ENCODE measurements around the gene RUNX2. TPM values are rescaled to one million over a fixed set of nuclear protein-coding genes. Genes with fewer than 3 reads are reported as not detected.

RUNX2 gene
- total and polyA plus RNA-seq, 4 donors: 0.09 to 1.5 (median 0.75) TPM

DNA sequence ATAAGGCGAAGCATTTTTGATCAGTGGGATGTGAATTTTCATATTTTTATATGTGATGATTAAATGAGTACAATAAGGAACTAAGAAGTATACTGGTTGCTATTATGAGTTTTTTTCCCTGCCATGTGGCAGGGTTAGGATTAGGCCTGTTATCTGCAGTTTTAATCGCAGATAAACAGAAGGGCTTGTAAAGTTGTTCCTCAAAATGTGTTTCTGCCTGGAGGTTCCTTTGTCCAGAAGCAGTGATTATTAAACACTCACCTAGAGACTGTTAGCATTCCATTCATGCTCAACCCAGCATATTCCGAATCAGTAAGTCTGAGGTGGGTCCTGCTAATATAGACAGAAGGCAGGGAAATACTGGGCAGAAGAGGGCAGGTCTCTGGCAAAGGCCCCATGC lies 371.5 kb downstream of the RUNX2 start (continued):
- no peak for TF ChIP-seq TAF1 (conservative IDR thresholded peaks at IDR 0.05)
- TF ChIP-seq, protein P1, sequence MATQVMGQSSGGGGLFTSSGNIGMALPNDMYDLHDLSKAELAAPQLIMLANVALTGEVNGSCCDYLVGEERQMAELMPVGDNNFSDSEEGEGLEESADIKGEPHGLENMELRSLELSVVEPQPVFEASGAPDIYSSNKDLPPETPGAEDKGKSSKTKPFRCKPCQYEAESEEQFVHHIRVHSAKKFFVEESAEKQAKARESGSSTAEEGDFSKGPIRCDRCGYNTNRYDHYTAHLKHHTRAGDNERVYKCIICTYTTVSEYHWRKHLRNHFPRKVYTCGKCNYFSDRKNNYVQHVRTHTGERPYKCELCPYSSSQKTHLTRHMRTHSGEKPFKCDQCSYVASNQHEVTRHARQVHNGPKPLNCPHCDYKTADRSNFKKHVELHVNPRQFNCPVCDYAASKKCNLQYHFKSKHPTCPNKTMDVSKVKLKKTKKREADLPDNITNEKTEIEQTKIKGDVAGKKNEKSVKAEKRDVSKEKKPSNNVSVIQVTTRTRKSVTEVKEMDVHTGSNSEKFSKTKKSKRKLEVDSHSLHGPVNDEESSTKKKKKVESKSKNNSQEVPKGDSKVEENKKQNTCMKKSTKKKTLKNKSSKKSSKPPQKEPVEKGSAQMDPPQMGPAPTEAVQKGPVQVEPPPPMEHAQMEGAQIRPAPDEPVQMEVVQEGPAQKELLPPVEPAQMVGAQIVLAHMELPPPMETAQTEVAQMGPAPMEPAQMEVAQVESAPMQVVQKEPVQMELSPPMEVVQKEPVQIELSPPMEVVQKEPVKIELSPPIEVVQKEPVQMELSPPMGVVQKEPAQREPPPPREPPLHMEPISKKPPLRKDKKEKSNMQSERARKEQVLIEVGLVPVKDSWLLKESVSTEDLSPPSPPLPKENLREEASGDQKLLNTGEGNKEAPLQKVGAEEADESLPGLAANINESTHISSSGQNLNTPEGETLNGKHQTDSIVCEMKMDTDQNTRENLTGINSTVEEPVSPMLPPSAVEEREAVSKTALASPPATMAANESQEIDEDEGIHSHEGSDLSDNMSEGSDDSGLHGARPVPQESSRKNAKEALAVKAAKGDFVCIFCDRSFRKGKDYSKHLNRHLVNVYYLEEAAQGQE (IDR thresholded peaks at IDR 0.05): no peak

DNA sequence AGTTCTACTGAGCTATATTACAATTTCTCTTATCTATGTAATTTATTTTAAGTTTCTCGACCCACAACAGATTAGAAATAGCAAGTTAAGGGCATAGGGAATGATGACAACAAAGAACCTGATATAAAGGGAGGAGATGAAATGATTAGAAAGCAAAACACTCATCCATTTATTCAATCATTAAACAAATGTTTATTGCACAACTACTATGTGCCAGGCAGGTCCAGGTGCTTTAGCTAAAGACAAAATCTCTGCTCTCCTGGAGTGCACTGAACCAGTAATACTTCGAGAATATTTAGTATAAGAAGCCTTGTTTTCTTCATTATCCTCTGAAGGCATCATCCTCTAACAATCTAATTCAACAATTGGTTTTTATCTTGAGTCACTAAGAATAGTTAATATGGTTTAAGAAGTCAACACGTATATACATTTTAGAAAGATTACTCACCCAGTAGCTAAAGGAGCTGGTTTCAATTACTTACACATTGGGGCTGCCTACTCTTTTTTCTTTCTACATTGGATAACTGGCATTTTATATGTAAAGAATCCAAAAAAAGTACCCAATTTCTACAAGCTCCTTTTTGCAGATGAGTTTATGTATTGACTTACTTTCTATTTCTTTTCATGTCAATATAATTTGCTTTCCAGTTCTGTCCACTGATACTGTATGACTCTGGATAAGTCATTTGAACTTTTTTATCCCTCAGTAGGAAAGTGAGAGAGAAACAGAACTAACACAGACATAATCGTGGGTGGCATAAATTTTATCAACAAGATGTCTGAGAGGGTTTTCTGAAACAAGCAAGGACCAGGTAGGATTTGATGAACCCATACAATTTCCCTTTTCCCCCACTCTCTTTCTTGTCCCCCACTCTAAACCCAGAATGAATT lies 375.0 kb downstream of the RUNX2 start:
- no peaks in the 10 kb centered on the region for H3K4me1 ChIP-seq (ENCODE audit: control insufficient read depth in 4 of 4, insufficient read depth in 4 of 4, low read length in 3 of 4)
- H3K27me3 ChIP-seq (ENCODE audit: control insufficient read depth in 4 of 4, insufficient read depth in 4 of 4, low read length in 3 of 4): no peaks in the 10 kb centered on the region
- DNase-seq (ENCODE audit: low spot score): no peak
- no peaks in the 10 kb centered on the region for H3K9me3 ChIP-seq (ENCODE audit: control insufficient read depth in 4 of 4, low read length in 3 of 4)
- no peaks in the 10 kb centered on the region for H3K36me3 ChIP-seq (ENCODE audit: control insufficient read depth in 4 of 4, insufficient read depth in 3 of 4, low read depth in 1 of 4, low read length in 3 of 4)
- WGBS: 78% methylated on average over 4 of the region's 4 CpGs
- no peak overlapping the region for H3K4me3 ChIP-seq (ENCODE audit: low read depth in 1 of 3, low read length in 3 of 3)
- H3K27ac ChIP-seq (ENCODE audit: low read depth in 1 of 2, low read length in 2 of 2): no peak overlapping the region
- H3K9ac ChIP-seq (ENCODE audit: low read depth in 1 of 2, low read length in 2 of 2): no peak overlapping the region
- TF ChIP-seq, protein P2, sequence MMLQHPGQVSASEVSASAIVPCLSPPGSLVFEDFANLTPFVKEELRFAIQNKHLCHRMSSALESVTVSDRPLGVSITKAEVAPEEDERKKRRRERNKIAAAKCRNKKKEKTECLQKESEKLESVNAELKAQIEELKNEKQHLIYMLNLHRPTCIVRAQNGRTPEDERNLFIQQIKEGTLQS (IDR thresholded peaks at IDR 0.05): no peak
- no peak for TF ChIP-seq HNF4G (IDR thresholded peaks at IDR 0.05)
- no peak for TF ChIP-seq YY1 (IDR thresholded peaks at IDR 0.05)
- TF ChIP-seq, protein P3, sequence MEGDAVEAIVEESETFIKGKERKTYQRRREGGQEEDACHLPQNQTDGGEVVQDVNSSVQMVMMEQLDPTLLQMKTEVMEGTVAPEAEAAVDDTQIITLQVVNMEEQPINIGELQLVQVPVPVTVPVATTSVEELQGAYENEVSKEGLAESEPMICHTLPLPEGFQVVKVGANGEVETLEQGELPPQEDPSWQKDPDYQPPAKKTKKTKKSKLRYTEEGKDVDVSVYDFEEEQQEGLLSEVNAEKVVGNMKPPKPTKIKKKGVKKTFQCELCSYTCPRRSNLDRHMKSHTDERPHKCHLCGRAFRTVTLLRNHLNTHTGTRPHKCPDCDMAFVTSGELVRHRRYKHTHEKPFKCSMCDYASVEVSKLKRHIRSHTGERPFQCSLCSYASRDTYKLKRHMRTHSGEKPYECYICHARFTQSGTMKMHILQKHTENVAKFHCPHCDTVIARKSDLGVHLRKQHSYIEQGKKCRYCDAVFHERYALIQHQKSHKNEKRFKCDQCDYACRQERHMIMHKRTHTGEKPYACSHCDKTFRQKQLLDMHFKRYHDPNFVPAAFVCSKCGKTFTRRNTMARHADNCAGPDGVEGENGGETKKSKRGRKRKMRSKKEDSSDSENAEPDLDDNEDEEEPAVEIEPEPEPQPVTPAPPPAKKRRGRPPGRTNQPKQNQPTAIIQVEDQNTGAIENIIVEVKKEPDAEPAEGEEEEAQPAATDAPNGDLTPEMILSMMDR (IDR thresholded peaks at IDR 0.05; ENCODE audit: low read depth, low read length, missing input control): no peak
- TF ChIP-seq, protein P4, sequence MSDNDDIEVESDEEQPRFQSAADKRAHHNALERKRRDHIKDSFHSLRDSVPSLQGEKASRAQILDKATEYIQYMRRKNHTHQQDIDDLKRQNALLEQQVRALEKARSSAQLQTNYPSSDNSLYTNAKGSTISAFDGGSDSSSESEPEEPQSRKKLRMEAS (IDR thresholded peaks at IDR 0.05): no peak
- TF ChIP-seq JUND (IDR thresholded peaks at IDR 0.05): no peak

DNA sequence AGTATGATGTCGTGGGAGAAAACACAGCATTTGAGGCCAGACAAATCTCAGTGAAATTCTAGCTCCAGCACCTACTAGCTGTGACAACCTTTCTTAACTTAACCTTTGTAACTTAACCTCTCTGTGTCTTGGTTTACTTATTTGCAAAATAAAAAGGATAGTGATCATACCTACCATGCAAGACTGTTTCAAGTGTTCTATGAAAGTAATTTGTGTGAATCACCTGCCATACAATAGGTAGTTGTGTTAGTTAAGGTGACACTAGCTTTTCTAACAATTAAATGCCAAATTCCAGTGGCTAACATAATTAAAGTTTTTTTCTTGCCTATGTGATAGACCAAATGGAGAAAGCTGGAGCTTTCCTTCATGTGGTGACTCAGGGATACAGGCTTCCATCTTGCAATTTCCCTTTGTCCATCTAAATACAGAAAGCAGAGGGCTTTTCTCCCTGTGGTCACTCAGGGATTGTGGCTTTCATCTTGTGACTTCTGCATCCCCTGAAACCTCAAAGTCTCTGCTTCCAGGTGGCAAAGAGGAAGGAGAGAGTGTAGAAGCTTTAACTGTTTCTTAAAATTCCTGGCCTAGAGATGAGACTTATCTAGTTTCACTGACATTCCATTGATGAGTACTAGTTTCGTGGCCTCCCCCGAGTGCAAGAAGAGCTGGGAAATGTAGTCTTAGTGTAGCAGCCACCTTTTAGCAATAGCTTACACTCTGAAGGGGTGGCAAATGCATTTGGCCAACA lies 376.1 kb downstream of the RUNX2 start:
- Histone ChIP-seq H3K4me1 (ENCODE audit: control insufficient read depth in 4 of 4, insufficient read depth in 4 of 4, low read length in 3 of 4) (no peaks in the 10 kb centered on the region), H3K4me3 (ENCODE audit: low read depth in 1 of 3, low read length in 3 of 3) (no peak overlapping the region), H3K9ac (ENCODE audit: low read depth in 1 of 2, low read length in 2 of 2) (no peak overlapping the region), H3K36me3 (ENCODE audit: control insufficient read depth in 4 of 4, insufficient read depth in 3 of 4, low read depth in 1 of 4, low read length in 3 of 4) (no peaks in the 10 kb centered on the region), H3K27ac (ENCODE audit: low read depth in 1 of 2, low read length in 2 of 2) (no peak overlapping the region), H3K27me3 (ENCODE audit: control insufficient read depth in 4 of 4, insufficient read depth in 4 of 4, low read length in 3 of 4) (no peaks in the 10 kb centered on the region), H3K9me3 (ENCODE audit: control insufficient read depth in 4 of 4, low read length in 3 of 4) (no peaks in the 10 kb centered on the region)
- no peak for DNase-seq (ENCODE audit: low spot score)
- 88% methylated on average over 3 of the region's 3 CpGs for WGBS
- TF ChIP-seq, protein P1 (IDR thresholded peaks at IDR 0.05): no peak
- TF ChIP-seq HNF4G (IDR thresholded peaks at IDR 0.05) (no peak), EGR1 (IDR thresholded peaks at IDR 0.05; ENCODE audit: low read depth in 2 of 2) (no peak), RXRA (IDR thresholded peaks at IDR 0.05) (no peak), RAD21 (IDR thresholded peaks at IDR 0.05) (no peak), HNF4A (conservative IDR thresholded peaks at IDR 0.05) (no peak), YY1 (IDR thresholded peaks at IDR 0.05) (no peak), GABPA (IDR thresholded peaks at IDR 0.05 in 1 of 2, conservative IDR thresholded peaks at IDR 0.05 in 1 of 2) (no peak)
- TF ChIP-seq, protein P3 (IDR thresholded peaks at IDR 0.05; ENCODE audit: low read depth, low read length, missing input control): no peak

Measured in liver (tissue), 9 donors.